Measurements from ENCODE around the gene TRAPPC3. TPM values are rescaled to one million over a fixed set of nuclear protein-coding genes. Genes with fewer than 3 reads are reported as not detected.

TRAPPC3 gene
- total and polyA plus RNA-seq, 8 donors, result 45.5 to 71.4 (median 54.6) TPM

DNA sequence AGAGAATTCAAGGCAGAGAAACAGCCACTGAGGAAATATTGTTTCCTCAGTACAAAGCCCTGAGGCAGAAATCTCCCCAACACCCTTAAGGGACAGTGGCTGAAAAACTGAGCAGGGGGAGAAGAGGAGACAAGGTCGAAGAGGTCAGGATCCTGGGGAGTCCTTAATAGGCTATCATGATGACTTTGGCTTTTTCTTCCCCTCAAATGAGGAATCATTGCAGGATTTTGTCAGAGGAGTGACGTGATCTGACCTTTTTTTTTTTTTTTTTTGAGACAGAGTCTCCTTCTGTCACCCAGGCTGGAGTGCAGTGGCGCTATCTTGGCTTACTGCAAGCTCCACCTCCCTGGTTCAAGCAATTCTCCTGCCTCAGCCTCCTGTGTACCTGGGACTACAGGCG, 16.9 kb upstream of the TRAPPC3 start:
- H3K27ac ChIP-seq, result no peak overlapping the region
- no peak for DNase-seq
- no peak for ATAC-seq
- H3K4me1 ChIP-seq, result peaks cover 25 to 72% of the 10 kb centered on the region in 2 donors
- H3K9me3 ChIP-seq, result no peaks in the 10 kb centered on the region
- H3K36me3 ChIP-seq, result peaks cover 0 to 35% of the 10 kb centered on the region in 2 donors
- H3K27me3 ChIP-seq, result no peaks in the 10 kb centered on the region
- intact Hi-C loops (cut with DNase I), result no loop called here
- H3K4me3 ChIP-seq, result no peak overlapping the region
- TF ChIP-seq, protein P1, sequence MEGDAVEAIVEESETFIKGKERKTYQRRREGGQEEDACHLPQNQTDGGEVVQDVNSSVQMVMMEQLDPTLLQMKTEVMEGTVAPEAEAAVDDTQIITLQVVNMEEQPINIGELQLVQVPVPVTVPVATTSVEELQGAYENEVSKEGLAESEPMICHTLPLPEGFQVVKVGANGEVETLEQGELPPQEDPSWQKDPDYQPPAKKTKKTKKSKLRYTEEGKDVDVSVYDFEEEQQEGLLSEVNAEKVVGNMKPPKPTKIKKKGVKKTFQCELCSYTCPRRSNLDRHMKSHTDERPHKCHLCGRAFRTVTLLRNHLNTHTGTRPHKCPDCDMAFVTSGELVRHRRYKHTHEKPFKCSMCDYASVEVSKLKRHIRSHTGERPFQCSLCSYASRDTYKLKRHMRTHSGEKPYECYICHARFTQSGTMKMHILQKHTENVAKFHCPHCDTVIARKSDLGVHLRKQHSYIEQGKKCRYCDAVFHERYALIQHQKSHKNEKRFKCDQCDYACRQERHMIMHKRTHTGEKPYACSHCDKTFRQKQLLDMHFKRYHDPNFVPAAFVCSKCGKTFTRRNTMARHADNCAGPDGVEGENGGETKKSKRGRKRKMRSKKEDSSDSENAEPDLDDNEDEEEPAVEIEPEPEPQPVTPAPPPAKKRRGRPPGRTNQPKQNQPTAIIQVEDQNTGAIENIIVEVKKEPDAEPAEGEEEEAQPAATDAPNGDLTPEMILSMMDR (IDR thresholded peaks at IDR 0.05), result no peak

DNA sequence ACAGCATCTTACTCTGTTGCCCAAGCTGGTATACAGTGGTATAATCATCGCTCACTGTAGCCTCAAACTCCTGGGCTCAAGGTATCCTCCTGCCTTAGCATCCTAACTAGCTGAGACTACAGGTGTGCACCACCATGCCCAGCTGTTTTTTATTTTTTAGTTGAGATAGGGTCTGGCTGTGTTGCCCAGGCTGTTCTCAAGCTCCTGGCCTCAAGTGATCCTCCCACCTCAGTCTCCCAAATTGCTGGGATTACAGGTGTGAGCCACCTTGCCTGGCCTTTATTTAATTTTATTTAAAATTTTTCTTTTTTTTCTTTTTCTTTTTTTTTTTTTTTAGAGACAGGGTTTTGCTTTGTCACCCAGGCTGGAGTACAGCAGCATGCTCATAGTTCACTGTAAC, 15.9 kb upstream of the TRAPPC3 start:
- ATAC-seq, result no peak
- Histone ChIP-seq H3K36me3 (peaks cover 0 to 25% of the 10 kb centered on the region in 2 donors), H3K4me1 (peaks cover 35 to 82% of the 10 kb centered on the region in 2 donors)

DNA sequence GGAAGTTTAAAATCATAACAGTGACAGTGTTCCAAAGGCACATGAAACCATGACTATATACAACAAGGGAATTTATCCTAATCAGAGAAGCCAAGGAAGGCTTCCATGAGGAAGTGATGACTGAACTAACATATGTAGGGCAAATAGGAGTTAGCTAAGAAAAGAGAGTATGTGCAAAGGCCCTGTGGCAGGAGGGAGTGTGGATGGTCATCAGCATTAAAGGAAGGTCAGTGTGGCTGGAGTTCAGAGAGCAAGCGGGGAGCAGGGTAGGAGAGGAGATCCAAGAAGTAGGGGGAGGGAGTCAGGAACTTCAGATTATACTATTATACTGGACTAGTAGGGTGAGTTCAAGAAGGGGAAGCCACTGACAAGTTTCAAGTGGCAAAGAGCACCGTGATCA, 15.1 kb upstream of the TRAPPC3 start:
- Histone ChIP-seq H3K27me3 (no peaks in the 10 kb centered on the region), H3K4me1 (peaks cover 36 to 90% of the 10 kb centered on the region in 2 donors), H3K27ac (peak overlapping the region in 1 of 2 donors; percentile 33), H3K4me3 (no peak overlapping the region), H3K36me3 (peaks cover 0 to 29% of the 10 kb centered on the region in 2 donors), H3K9me3 (no peaks in the 10 kb centered on the region)
- intact Hi-C loops (cut with DNase I), result no loop called here
- TF ChIP-seq, protein P1 (IDR thresholded peaks at IDR 0.05), result no peak
- DNase-seq, result no peak
- no peak for ATAC-seq

More for the DNA sequence above, 15.9 kb upstream of the TRAPPC3 start:
- no peaks in the 10 kb centered on the region for H3K9me3 ChIP-seq
- intact Hi-C loops (cut with DNase I), result no loop called here
- peak overlapping the region in 1 of 2 donors; percentile 33 for H3K27ac ChIP-seq
- H3K4me3 ChIP-seq, result no peak overlapping the region
- DNase-seq, result no peak
- H3K27me3 ChIP-seq, result no peaks in the 10 kb centered on the region
- TF ChIP-seq, protein P1 (IDR thresholded peaks at IDR 0.05), result no peak

DNA sequence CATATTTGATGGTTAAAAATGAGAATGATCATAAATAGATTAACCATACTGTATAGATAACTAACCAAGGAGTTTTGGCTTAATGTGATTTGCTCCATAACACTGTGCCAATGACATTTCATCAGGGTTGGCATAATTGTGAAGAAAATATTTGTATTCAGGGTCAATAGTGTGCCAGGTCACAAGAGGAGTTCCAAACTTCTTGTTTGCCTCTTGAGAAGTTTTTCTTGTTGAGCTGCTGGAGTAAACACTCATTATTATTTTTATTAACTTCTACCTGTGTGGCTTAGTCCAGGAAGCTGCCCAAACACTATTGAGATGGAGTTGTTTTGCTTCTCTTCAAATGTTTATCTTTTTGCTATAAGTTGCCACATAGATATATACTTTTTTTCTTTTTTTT, 14.1 kb upstream of the TRAPPC3 start:
- Histone ChIP-seq H3K9me3 (no peaks in the 10 kb centered on the region), H3K27me3 (no peaks in the 10 kb centered on the region), H3K27ac (peak overlapping the region; percentile 86 to 98), H3K4me3 (no peak overlapping the region), H3K36me3 (peaks cover 0 to 34% of the 10 kb centered on the region in 2 donors), H3K4me1 (peaks cover 41 to 90% of the 10 kb centered on the region in 2 donors)
- no peak for DNase-seq
- ATAC-seq, result no peak
- TF ChIP-seq, protein P1 (IDR thresholded peaks at IDR 0.05), result no peak
- intact Hi-C loops (cut with DNase I), result no loop called here

DNA sequence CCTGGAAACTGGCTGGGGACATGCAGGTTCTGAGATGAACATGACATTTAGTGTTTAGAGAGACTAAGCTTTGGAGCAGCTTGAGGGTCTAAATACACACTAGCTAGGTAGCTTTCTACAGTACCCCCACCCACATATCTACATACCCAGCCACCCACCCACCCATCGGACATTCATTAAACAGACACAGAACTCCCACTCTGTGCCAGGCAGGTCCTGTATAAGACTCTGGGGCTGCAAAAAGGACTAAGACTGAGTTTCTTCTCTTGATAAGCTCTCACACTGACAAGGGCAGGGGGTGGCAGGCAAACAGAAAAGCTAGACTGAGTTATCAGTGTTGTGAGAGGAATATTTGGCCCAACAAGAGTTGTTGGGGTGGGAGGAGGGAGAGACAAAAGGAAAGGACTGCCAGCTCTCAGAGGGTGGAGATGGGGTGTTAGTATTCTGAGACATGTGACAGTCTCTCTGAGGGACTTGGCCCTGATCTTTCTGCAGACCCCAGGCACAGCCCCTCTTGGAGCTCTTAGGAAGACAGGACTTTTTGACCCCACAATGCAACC, 13.5 kb upstream of the TRAPPC3 start:
- Histone ChIP-seq H3K27me3 (no peaks in the 10 kb centered on the region), H3K4me1 (peaks cover 48 to 90% of the 10 kb centered on the region in 2 donors), H3K4me3 (no peak overlapping the region), H3K27ac (peak overlapping the region; percentile 86 to 98), H3K36me3 (peaks cover 0 to 32% of the 10 kb centered on the region in 2 donors), H3K9me3 (no peaks in the 10 kb centered on the region)
- DNase-seq (no peak), ATAC-seq (no peak)
- TF ChIP-seq, protein P1 (IDR thresholded peaks at IDR 0.05), result no peak
- intact Hi-C loops (cut with DNase I), result no loop called here

Data from left lung (tissue), 10 donors.